SK-N-MC (cell line): ENCODE measurements around the gene DYNLT3.

Experiments used
- DNase-seq: peaks from one replicate; pipeline ENCODE4 v3.0.0-alpha.2; 2011; ENCODE audit warnings: low read depth, low spot score
- H3K27ac ChIP-seq: fragments of 200-600 bp; sonication (generic); 2 replicates; pipeline ENCODE4 v1.5.1; 2016; ENCODE audit warnings: mixed run types
- H3K36me3 ChIP-seq: fragments of 200-600 bp; sonication (generic); 2 replicates; pipeline ENCODE4 v1.6.1; 2017; ENCODE audit warnings: antibody characterized with exemption, low read length, mixed read lengths; ENCODE audit not compliant: insufficient read depth
- H3K4me3 ChIP-seq: fragments of 200-600 bp; sonication (generic); 2 replicates; pipeline ENCODE4 v1.5.1; 2016
- H3K9ac ChIP-seq: fragments of 200-600 bp; sonication (generic); 2 replicates; pipeline ENCODE4 v1.8.0; 2017; ENCODE audit warnings: mixed run types, mixed read lengths; ENCODE audit not compliant: insufficient read length
- H3K9me3 ChIP-seq: fragments of 200-600 bp; sonication (generic); 2 replicates; pipeline ENCODE4 v1.6.1; 2017; ENCODE audit warnings: low read depth, mild to moderate bottlenecking, antibody characterized with exemption, low read length, moderate library complexity, mixed read lengths
- EZH2 ChIP-seq: fragments of 200-600 bp; sonication (generic); IDR thresholded peaks from one replicate; pipeline ENCODE4 v1.6.1; 2017; ENCODE audit warnings: antibody characterized with exemption
- FOXP2 ChIP-seq: optimal IDR thresholded peaks from 2 replicates; pipeline ENCODE3; 2011; ENCODE audit warnings: mild to moderate bottlenecking, moderate library complexity; ENCODE audit not compliant: insufficient read depth; ENCODE audit errors: extremely low read length, control extremely low read depth
- POLR2AphosphoS5 ChIP-seq: IDR thresholded peaks from 2 replicates; pipeline ENCODE4 v1.6.1; 2012; ENCODE audit warnings: mild to moderate bottlenecking, low read depth, low read length, borderline replicate concordance

Gene DYNLT3

DNA sequence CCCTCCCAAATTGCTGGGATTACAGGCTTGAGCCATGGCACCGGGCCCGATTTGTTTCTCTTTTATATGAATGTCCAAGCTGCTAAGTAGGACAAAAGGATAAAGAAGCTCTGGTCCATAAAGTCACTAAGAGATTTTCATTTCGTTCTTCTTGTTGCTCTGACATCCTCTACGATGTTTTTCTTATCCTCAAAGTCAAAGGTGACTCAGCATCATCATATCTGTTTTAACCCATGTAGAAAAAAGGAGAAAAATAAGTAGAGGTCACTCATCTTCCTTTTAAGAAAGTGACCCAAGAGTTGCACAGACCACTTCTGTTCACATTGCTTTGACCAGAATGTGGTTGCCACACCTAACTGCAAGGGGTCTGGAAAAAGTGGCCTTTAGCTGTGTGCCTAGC is 29.3 kb upstream of the DYNLT3 start:
- no peak for TF ChIP-seq EZH2
- no peak for TF ChIP-seq FOXP2
- TF ChIP-seq POLR2AphosphoS5: no peak
- no peak overlapping the region for H3K4me3 ChIP-seq
- H3K27ac ChIP-seq: no peak overlapping the region
- no peak overlapping the region for H3K9ac ChIP-seq
- H3K9me3 ChIP-seq: no peaks in the 10 kb centered on the region
- H3K36me3 ChIP-seq: no peaks in the 10 kb centered on the region
- no peak for DNase-seq

DNA sequence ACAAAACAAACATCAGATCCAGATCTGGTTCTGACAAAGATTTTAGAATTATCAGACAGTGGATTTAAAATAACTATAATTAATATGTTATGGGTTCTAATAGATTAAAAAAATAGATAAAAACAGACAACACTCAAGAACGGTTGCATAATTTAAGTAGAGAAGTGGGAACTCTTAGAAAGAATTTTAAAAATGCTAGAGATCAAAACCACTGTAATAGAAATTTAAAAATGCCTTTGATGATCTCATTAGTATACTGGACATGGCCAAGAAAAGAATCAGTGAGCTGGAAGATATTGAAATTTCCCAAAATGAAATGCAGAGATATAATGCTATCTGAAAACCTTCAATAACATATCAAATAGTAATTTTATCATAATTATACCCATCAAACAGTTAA is 28.3 kb upstream of the DYNLT3 start:
- no peak for DNase-seq
- H3K4me3 ChIP-seq: no peak overlapping the region
- H3K36me3 ChIP-seq: no peaks in the 10 kb centered on the region
- H3K9ac ChIP-seq: no peak overlapping the region
- no peaks in the 10 kb centered on the region for H3K9me3 ChIP-seq
- no peak overlapping the region for H3K27ac ChIP-seq
- TF ChIP-seq FOXP2 (no peak), EZH2 (no peak), POLR2AphosphoS5 (no peak)

DNA sequence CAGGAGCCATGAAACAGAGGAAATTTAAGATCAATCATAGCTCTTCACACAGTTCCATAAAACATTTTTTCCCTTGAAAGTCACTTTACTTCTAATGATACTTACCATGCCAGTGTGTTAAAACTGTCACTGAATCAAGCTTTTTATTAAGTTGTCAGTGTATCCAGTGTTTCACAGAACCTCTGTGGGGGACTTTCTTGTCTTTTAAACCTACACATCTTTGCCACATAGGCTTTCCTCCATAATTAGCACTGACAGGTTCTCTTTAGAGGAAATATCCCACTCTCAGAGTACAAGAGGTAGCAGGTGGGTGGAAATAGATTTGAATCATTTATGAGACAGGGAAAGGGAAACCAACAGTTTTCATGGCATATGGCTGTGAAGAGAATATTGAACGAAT is 25.8 kb upstream of the DYNLT3 start:
- Histone ChIP-seq H3K4me3 (no peak overlapping the region), H3K9ac (no peak overlapping the region), H3K9me3 (no peaks in the 10 kb centered on the region), H3K36me3 (no peaks in the 10 kb centered on the region), H3K27ac (no peak overlapping the region)
- DNase-seq: no peak
- TF ChIP-seq EZH2: no peak
- TF ChIP-seq FOXP2: no peak
- no peak for TF ChIP-seq POLR2AphosphoS5

DNA sequence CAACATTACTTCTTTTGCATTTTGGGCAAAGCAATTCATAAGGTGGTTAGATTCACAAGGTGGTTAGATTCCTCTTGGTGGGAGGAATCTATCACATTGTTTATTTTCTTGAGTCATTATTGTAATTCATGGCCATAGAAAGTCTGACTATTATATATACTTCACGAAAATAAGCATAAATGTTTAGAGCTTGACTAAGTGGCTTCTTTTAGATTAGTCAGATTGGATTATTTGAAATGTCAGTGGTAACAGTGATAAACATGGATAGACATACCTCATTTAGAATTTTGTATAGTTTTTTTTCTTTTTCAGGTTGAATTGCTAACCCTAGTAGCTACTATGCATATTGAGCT is 24.9 kb upstream of the DYNLT3 start:
- Histone ChIP-seq H3K36me3 (no peaks in the 10 kb centered on the region), H3K4me3 (no peak overlapping the region), H3K9me3 (no peaks in the 10 kb centered on the region), H3K9ac (no peak overlapping the region), H3K27ac (no peak overlapping the region)
- TF ChIP-seq POLR2AphosphoS5: no peak
- no peak for TF ChIP-seq FOXP2
- TF ChIP-seq EZH2: no peak
- no peak for DNase-seq

DNA sequence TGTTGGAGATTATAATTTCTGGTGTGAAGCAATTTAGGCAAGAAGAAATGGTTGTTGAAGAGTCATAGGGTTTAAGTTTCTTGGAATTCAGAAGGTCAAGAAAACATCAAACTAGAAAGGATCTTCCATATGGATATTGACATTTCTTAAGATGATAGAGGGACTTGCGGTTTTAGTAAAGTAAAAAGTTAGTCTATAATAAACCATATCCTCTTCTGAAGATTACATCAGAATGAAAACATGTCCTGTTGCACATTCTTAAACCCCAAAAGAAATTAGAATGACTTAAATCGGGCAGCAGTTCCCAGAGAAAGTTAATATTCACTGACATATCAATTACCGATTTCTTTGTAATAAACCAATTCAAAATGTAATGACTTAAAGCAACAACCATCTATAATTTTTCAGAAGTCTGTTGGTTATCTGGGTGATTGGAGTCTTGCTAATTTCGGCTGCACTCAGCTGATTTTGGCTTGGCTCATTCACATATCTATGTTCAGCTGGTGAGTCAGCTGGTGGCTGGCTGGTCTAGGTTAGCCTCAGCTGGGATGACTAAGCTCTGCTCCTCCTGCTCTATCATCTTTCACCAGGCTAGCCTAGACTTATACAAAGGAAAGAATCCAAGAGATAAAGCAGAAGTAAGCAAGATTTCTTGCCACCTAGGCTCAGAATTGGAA is 24.4 kb upstream of the DYNLT3 start:
- Histone ChIP-seq H3K9ac (no peak overlapping the region), H3K4me3 (no peak overlapping the region), H3K36me3 (no peaks in the 10 kb centered on the region), H3K27ac (no peak overlapping the region), H3K9me3 (no peaks in the 10 kb centered on the region)
- no peak for DNase-seq
- no peak for TF ChIP-seq EZH2
- TF ChIP-seq FOXP2: no peak
- no peak for TF ChIP-seq POLR2AphosphoS5

DNA sequence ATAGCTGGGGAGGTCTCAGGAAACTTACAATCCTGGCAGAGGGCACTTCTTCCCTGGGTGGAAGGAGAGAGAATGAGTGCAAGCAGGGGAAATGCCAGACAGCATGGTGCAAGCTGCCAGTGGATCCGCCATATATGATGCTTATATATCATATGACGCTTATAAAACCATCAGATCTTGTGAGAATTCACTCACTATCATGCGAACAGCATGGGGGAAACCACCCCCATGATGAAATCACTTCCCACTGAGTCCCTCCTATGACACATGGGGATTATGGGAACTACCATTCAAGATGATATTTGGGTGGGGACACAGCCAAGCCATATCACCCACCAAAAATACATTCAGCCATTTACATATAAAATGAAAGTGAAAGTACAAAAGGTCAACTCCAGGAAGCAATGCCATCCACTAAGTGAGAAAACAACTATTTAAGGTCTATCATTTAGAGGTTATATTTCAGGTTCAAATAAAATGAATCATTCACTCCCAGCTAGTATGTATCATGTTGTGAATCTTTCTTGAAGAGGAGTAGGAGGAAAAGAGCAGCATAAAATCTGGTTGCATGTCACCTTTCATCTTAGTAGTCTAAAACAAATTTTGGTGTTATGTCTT is 20.3 kb upstream of the DYNLT3 start:
- TF ChIP-seq POLR2AphosphoS5 (no peak), EZH2 (no peak), FOXP2 (no peak)
- no peak for DNase-seq
- H3K36me3 ChIP-seq: no peaks in the 10 kb centered on the region
- no peak overlapping the region for H3K27ac ChIP-seq
- no peaks in the 10 kb centered on the region for H3K9me3 ChIP-seq
- H3K4me3 ChIP-seq: no peak overlapping the region
- no peak overlapping the region for H3K9ac ChIP-seq

DNA sequence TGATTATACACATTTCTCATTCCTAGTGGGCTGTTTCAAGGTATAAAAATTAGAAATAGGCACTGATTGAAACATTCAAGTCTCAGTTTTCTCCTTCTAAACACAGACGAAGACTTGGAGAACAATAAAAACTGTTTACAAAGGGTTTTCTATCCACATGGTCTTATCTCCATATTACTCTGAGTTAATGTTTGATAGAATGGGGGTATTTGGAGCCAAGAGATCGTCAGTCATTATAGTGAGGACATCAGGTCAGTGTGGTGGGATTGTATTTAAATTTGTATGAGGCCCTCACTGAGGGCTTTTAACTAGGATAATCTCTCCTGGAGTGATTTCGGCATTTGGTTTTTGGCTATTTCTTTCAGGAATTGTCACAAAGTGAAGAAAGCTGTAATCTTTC is 16.4 kb upstream of the DYNLT3 start:
- H3K9ac ChIP-seq: no peak overlapping the region
- H3K36me3 ChIP-seq: no peaks in the 10 kb centered on the region
- DNase-seq: no peak
- no peaks in the 10 kb centered on the region for H3K9me3 ChIP-seq
- no peak for TF ChIP-seq FOXP2
- TF ChIP-seq POLR2AphosphoS5: no peak
- TF ChIP-seq EZH2: no peak
- H3K27ac ChIP-seq: no peak overlapping the region
- no peak overlapping the region for H3K4me3 ChIP-seq

DNA sequence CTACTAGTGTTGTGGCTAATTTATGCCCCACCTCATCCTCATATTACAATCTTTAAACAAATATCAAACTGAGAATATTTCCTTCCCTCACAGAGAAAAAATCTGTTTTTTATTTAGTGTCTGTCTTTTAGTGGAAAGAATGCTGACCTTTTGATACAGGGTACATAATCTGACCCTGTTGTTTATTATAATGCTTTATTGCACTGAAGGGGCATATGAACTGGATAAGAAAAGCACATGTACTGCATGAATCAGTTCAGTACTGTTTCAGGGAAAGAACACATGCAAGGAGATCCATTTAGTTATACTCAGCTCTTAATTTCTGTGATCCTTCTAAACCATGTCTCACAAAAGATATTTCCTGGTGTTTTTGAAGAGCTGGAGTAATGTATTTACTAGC is 15.5 kb upstream of the DYNLT3 start:
- no peak for DNase-seq
- Histone ChIP-seq H3K9ac (no peak overlapping the region), H3K4me3 (no peak overlapping the region), H3K36me3 (no peaks in the 10 kb centered on the region), H3K27ac (no peak overlapping the region; the same call in 1 of the 2 replicates), H3K9me3 (no peaks in the 10 kb centered on the region)
- no peak for TF ChIP-seq EZH2
- no peak for TF ChIP-seq POLR2AphosphoS5
- no peak for TF ChIP-seq FOXP2

DNA sequence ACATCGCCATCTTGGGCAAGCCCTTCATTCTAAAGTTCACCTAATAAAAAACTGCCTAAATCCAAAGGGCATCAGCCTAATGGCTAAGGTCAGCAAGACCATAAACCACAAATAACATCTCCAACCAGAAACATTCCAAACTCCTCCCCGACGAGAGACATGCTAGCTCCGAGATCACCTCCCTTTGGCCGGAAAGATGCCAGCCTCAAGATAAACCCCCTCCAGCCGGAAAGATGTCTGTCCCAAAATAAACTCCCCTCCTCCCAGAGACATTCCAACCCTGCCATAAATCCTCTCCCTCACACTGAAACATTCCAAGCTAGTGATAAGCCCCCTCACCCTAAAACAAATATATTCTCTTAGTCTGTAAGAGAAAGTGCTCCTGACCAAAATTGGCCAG is 13.3 kb upstream of the DYNLT3 start:
- DNase-seq: no peak
- Histone ChIP-seq H3K9ac (no peak overlapping the region), H3K27ac (no peak overlapping the region), H3K9me3 (no peaks in the 10 kb centered on the region), H3K4me3 (no peak overlapping the region), H3K36me3 (no peaks in the 10 kb centered on the region)
- TF ChIP-seq POLR2AphosphoS5: no peak
- TF ChIP-seq FOXP2: no peak
- no peak for TF ChIP-seq EZH2
